Stimulated activated CD8-positive, alpha-beta memory T cell treated with anti-CD3 and anti-CD28 coated beads, Interleukin-7, amount 100 ng/mL, for 48 hours (primary cell): ENCODE data around the gene ARL8A.

Source experiments
- DNase-seq, 2 donors: peaks; one replicate each; pipeline ENCODE4 v3.0.0-alpha.2; 2020; ENCODE audit warnings: low read depth in 1 of 2; ENCODE audit errors: extremely low read depth in 1 of 2

ARL8A gene

GRCh38 chr1:202084791-202085681, 59.5 kb downstream of the ARL8A start:
- no peak for DNase-seq
